NCI-H748 treated with DMSO at 0.1 percent for 48 hours (cell line): ENCODE data around the gene ADGRV1.

ENCODE experiments used
- DNase-seq: peaks from one replicate; lab custom pipeline; 2025; lab: John Stamatoyannopoulos, UW

ADGRV1 gene

GRCh38 chr5:91142386-91142785 lies 583.8 kb downstream of the ADGRV1 start:
- no peak for DNase-seq

- no peak for DNase-seq
Measured at GRCh38 chr5:91142819-91143218, 584.2 kb downstream of the ADGRV1 start.

GRCh38 chr5:91143840-91144239 lies 585.2 kb downstream of the ADGRV1 start:
- DNase-seq: no peak

GRCh38 chr5:91144491-91145332 lies 586.1 kb downstream of the ADGRV1 start:
- peak; percentile 70 for DNase-seq

- no peak for DNase-seq
Measured at GRCh38 chr5:91145333-91145620, 586.7 kb downstream of the ADGRV1 start.

GRCh38 chr5:91146230-91146629 lies 587.6 kb downstream of the ADGRV1 start:
- DNase-seq: no peak

GRCh38 chr5:91146905-91147600 lies 588.5 kb downstream of the ADGRV1 start:
- DNase-seq: no peak

GRCh38 chr5:91150234-91150633 lies 591.6 kb downstream of the ADGRV1 start:
- DNase-seq: no peak

- DNase-seq: no peak
Measured at GRCh38 chr5:91150636-91151035, 592.0 kb downstream of the ADGRV1 start.

- no peak for DNase-seq
Measured at GRCh38 chr5:91151947-91152346, 593.4 kb downstream of the ADGRV1 start.

- DNase-seq: no peak
Measured at GRCh38 chr5:91154338-91154737, 595.7 kb downstream of the ADGRV1 start.

- DNase-seq: no peak
Measured at GRCh38 chr5:91155274-91155673, 596.7 kb downstream of the ADGRV1 start.

- DNase-seq: no peak
Measured at GRCh38 chr5:91156242-91156641, 597.6 kb downstream of the ADGRV1 start.

- no peak for DNase-seq
Measured at GRCh38 chr5:91158011-91158410, 599.4 kb downstream of the ADGRV1 start.

- no peak for DNase-seq
Measured at GRCh38 chr5:91159647-91160046, 601.0 kb downstream of the ADGRV1 start.

GRCh38 chr5:91160714-91161285 lies 602.2 kb downstream of the ADGRV1 start:
- no peak for DNase-seq

GRCh38 chr5:91162534-91163381 lies 604.2 kb downstream of the ADGRV1 start:
- DNase-seq: peak; percentile 25

- DNase-seq: no peak
Measured at GRCh38 chr5:91164424-91164823, 605.8 kb downstream of the ADGRV1 start.

GRCh38 chr5:91166059-91166807 lies 607.6 kb downstream of the ADGRV1 start:
- DNase-seq: no peak

- no peak for DNase-seq
Measured at GRCh38 chr5:91168859-91169258, 610.3 kb downstream of the ADGRV1 start.

GRCh38 chr5:91170266-91170665 lies 611.7 kb downstream of the ADGRV1 start:
- DNase-seq: no peak

GRCh38 chr5:91171322-91171721 lies 612.7 kb downstream of the ADGRV1 start:
- DNase-seq: no peak
